Cardiac fibroblast (primary cell): Measurements from ENCODE around the gene TRIM26.

Source experiments
- DNase-seq, 2 donors: peaks; one replicate each; pipeline versions ENCODE4 v3.0.0 to v3.0.0-alpha.2; 2010; ENCODE audit warnings: low read depth in 2 of 2
- H3K4me3 ChIP-seq, 2 donors: replicated peaks in 1 of 2; 1 replicate in 1 of 2; 2 replicates in 1 of 2; pipeline ENCODE4 v1.5.1; 2011; ENCODE audit warnings: low read depth in 2 of 2, low read length in 2 of 2, mild to moderate bottlenecking in 2 of 2, moderate library complexity in 1 of 2
- CTCF ChIP-seq: IDR thresholded peaks from one replicate; pipeline ENCODE4 v1.5.1; 2011; ENCODE audit warnings: low read depth, mild to moderate bottlenecking, low read length, inconsistent platforms

The TRIM26 gene

GRCh38 chr6:30158475-30159040 is 54.6 kb downstream of the TRIM26 start:
- no peak overlapping the region for H3K4me3 ChIP-seq
- TF ChIP-seq CTCF, result no peak
- DNase-seq, result no peak

GRCh38 chr6:30157999-30158398 is 55.2 kb downstream of the TRIM26 start:
- TF ChIP-seq CTCF, result no peak
- no peak overlapping the region for H3K4me3 ChIP-seq
- no peak for DNase-seq

GRCh38 chr6:30157581-30157980 is 55.6 kb downstream of the TRIM26 start:
- no peak for DNase-seq
- TF ChIP-seq CTCF, result no peak
- no peak overlapping the region for H3K4me3 ChIP-seq

DNA sequence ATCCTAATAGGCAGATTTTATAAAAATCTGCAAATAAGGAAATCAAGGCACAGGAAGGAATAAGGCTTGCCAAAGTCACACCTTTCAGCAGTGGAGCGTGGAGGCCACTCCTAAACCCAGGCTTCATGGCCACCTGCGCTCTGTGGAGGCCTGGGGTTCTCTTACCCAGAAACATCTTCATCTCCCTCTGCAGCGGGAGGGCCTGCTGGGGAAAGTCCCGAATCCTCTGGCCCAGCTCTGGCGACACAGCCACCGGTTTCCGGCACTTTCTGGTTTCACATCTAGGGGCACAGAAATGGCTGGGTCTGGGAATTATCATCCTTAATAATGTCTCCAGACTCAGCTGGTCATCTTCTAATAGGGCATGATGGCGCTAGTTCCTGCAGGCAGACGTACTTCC is 56.4 kb downstream of the TRIM26 start:
- no peak overlapping the region for H3K4me3 ChIP-seq
- DNase-seq, result no peak
- no peak for TF ChIP-seq CTCF

GRCh38 chr6:30156262-30156599 is 57.0 kb downstream of the TRIM26 start:
- DNase-seq, result peak; percentile 72 to 76
- TF ChIP-seq CTCF, result no peak
- no peak overlapping the region for H3K4me3 ChIP-seq

- peak in 1 of 2 donors; percentile 9 for DNase-seq
- no peak for TF ChIP-seq CTCF
- no peak overlapping the region for H3K4me3 ChIP-seq
Observed at GRCh38 chr6:30155520-30156261, 57.5 kb downstream of the TRIM26 start.
